HepG2 (cell line): ENCODE data around the gene GATC. TPM values are rescaled to one million over a fixed set of nuclear protein-coding genes. Genes with fewer than 3 reads are reported as not detected.

Experiments
- ATAC-seq: fragments of 200-7000 bp; cut with Tn5 transposase; 3 replicates; pipeline ENCODE4 v1.9.1; 2020; ENCODE audit warnings: mild to moderate bottlenecking, moderate library complexity
- BruUV-seq: library from RNA; stranded (reverse); fragments of 400-500 nt; replicated peaks from 2 replicates; lab custom pipeline; 2021; lab: Mats Ljungman, UMichigan
- CTCF ChIA-PET: fragments of 300-600 bp; formaldehyde crosslinking; extraction: SDS; loops from one replicate; lab custom pipeline; 2021; ENCODE audit warnings: low total read pairs, inconsistent platforms, low intra/inter-chr PET ratio; lab: Yijun Ruan, JAX
- POLR2A ChIA-PET: fragments of 350-600 bp; sonication (Branson Sonifier 250); formaldehyde crosslinking; loops from one replicate; lab custom pipeline; 2020; ENCODE audit warnings: antibody characterized with exemption, inconsistent platforms; lab: Yijun Ruan, JAX
- DNase-seq: peaks from one replicate; pipeline ENCODE4 v3.0.0-alpha.2; 2015; ENCODE audit warnings: low spot score
- FAIRE-seq: peaks from 3 replicates; lab custom pipeline; 2011; peaks lifted over from hg19 to GRCh38; lab: Jason Lieb, UNC
- H2AFZ ChIP-seq: one replicate; pipeline ENCODE4 v1.6.1; 2011; ENCODE audit warnings: low read length, inconsistent platforms
- H3K27ac ChIP-seq: fragments of 300-600 bp; 3 replicates; pipeline ENCODE4 v1.8.0; 2011; ENCODE audit warnings: mixed run types, mild to moderate bottlenecking, mixed read lengths, low read length, inconsistent platforms; ENCODE audit not compliant: insufficient read depth; ENCODE audit errors: extremely low read length
- H3K27me3 ChIP-seq, 2 experiments: fragments of 200-600 bp in 1 of 2; 2 replicates in 1 of 2; 3 replicates in 1 of 2; pipeline versions ENCODE4 v1.6.0 to v1.8.0; 2011; ENCODE audit warnings: low read length in 2 of 2, mild to moderate bottlenecking in 2 of 2, moderate library complexity in 2 of 2, inconsistent platforms in 1 of 2; ENCODE audit not compliant: insufficient read depth in 2 of 2, control insufficient read depth in 1 of 2
- H3K36me3 ChIP-seq, 2 experiments: fragments of 200-600 bp in 1 of 2; replicated peaks in 1 of 2; 2 replicates in 1 of 2; 3 replicates in 1 of 2; pipeline versions ENCODE4 v1.5.1 to v1.8.0; 2011; ENCODE audit warnings: low read length in 2 of 2, inconsistent platforms in 1 of 2; ENCODE audit not compliant: insufficient read depth in 2 of 2, control insufficient read depth in 1 of 2
- H3K4me1 ChIP-seq: 2 replicates; pipeline ENCODE4 v1.5.1; 2012; ENCODE audit warnings: low read length, inconsistent platforms; ENCODE audit not compliant: insufficient read depth
- H3K4me2 ChIP-seq: 2 replicates; pipeline ENCODE4 v1.6.0; 2011; ENCODE audit warnings: low read depth, low read length, inconsistent platforms
- H3K4me3 ChIP-seq, 3 experiments: fragments of 200-600 bp in 1 of 3; sonication (generic), shearing (Covaris generic) in 1 of 3; replicated peaks in 1 of 3; 2 replicates each; pipeline ENCODE4 v1.5.1; 2011 to 2016; ENCODE audit warnings: low read length in 3 of 3, inconsistent platforms in 2 of 3, low read depth in 2 of 3, mild to moderate bottlenecking in 2 of 3, control low read depth in 1 of 3, mixed read lengths in 1 of 3; ENCODE audit not compliant: insufficient read depth in 1 of 3
- H3K79me2 ChIP-seq: one replicate; pipeline ENCODE4 v1.6.1; 2011; ENCODE audit warnings: low read length, inconsistent platforms; ENCODE audit not compliant: insufficient read depth
- H3K9ac ChIP-seq: 2 replicates; pipeline ENCODE4 v1.6.0; 2011; ENCODE audit warnings: mild to moderate bottlenecking, low read depth, low read length, inconsistent platforms; ENCODE audit not compliant: insufficient read depth
- H3K9me3 ChIP-seq: 2 replicates; pipeline ENCODE4 v1.5.1; 2012; ENCODE audit warnings: mild to moderate bottlenecking, low read length
- H4K20me1 ChIP-seq: 2 replicates; pipeline ENCODE4 v1.6.0; 2011; ENCODE audit warnings: inconsistent platforms, mild to moderate bottlenecking, low read length, moderate library complexity; ENCODE audit not compliant: insufficient read depth
- ATF7-NPFF ChIP-seq: sonication (generic); formaldehyde crosslinking; IDR thresholded peaks from 2 replicates; pipeline ENCODE4 v1.8.1; 2023; ENCODE audit warnings: mild to moderate bottlenecking, low read depth, missing genetic modification reagents, moderate library complexity
- BHLHE40 ChIP-seq: IDR thresholded peaks from 2 replicates; pipeline ENCODE4 v1.6.1; 2011; ENCODE audit warnings: low read length, improper control_type of control experiment
- CENPT ChIP-seq: sonication (generic); formaldehyde crosslinking; IDR thresholded peaks from 2 replicates; pipeline ENCODE4 v1.8.0; 2022; ENCODE audit warnings: low read depth, mild to moderate bottlenecking, moderate library complexity, missing genetic modification reagents
- GATAD2A ChIP-seq: IDR thresholded peaks from 2 replicates; pipeline ENCODE4 v1.6.1; 2016
- HMGA1 ChIP-seq: sonication (generic); formaldehyde crosslinking; conservative IDR thresholded peaks from 2 replicates; pipeline ENCODE4 v1.4.0; 2020; ENCODE audit warnings: missing genetic modification reagents
- ISL2 ChIP-seq: sonication (generic); formaldehyde crosslinking; IDR thresholded peaks from 2 replicates; pipeline ENCODE4 v1.5.0; 2020; ENCODE audit warnings: missing genetic modification reagents
- KDM4B ChIP-seq: sonication (generic); formaldehyde crosslinking; IDR thresholded peaks from 2 replicates; pipeline ENCODE4 v1.4.0; 2020; ENCODE audit warnings: missing genetic modification reagents
- MATR3 ChIP-seq: sonication (generic); formaldehyde crosslinking; IDR thresholded peaks from 2 replicates; pipeline ENCODE4 v1.4.0; 2020; ENCODE audit warnings: missing genetic modification reagents
- POLR2A ChIP-seq, 2 experiments: IDR thresholded peaks; 2 replicates each; pipeline ENCODE4 v1.6.1; 2011; ENCODE audit warnings: low read depth in 2 of 2, low read length in 2 of 2, mild to moderate bottlenecking in 1 of 2, moderate library complexity in 1 of 2; ENCODE audit not compliant: insufficient read depth in 1 of 2
- POLR2AphosphoS2 ChIP-seq: IDR thresholded peaks from 2 replicates; pipeline ENCODE4 v1.6.1; 2011; ENCODE audit warnings: low read depth, low read length, improper control_type of control experiment
- RBAK ChIP-seq: sonication (generic); formaldehyde crosslinking; IDR thresholded peaks from 2 replicates; pipeline ENCODE4 v1.5.1; 2020; ENCODE audit warnings: mild to moderate bottlenecking, missing genetic modification reagents
- RBFOX2 ChIP-seq: fragments of 200-400 bp; formaldehyde crosslinking; IDR thresholded peaks from 2 replicates; pipeline ENCODE4 v1.6.1; 2017; ENCODE audit warnings: low read depth, mild to moderate bottlenecking, low read length
- RBM22 ChIP-seq: fragments of 200-400 bp; formaldehyde crosslinking; optimal IDR thresholded peaks from 2 replicates; pipeline ENCODE3; 2017; ENCODE audit warnings: mild to moderate bottlenecking, low read length, moderate library complexity
- ZBTB38 ChIP-seq: sonication (generic); formaldehyde crosslinking; IDR thresholded peaks from 2 replicates; pipeline ENCODE4 v1.5.1; 2020; ENCODE audit warnings: mild to moderate bottlenecking, missing genetic modification reagents
- ZFP36L1 ChIP-seq: sonication (generic); formaldehyde crosslinking; IDR thresholded peaks from 2 replicates; pipeline ENCODE4 v1.8.0; 2022; ENCODE audit warnings: mild to moderate bottlenecking, missing genetic modification reagents, moderate library complexity
- ZFP90 ChIP-seq: sonication (generic); formaldehyde crosslinking; IDR thresholded peaks from 2 replicates; pipeline ENCODE4 v1.8.0; 2022; ENCODE audit warnings: missing genetic modification reagents, mild to moderate bottlenecking, inconsistent platforms, borderline replicate concordance
- ZNF136 ChIP-seq: sonication (generic); formaldehyde crosslinking; IDR thresholded peaks from 2 replicates; pipeline ENCODE4 v1.8.1; 2022; ENCODE audit warnings: low read depth, mild to moderate bottlenecking, moderate library complexity, missing genetic modification reagents
- ZNF24 ChIP-seq: fragments of 450-650 bp; IDR thresholded peaks from 2 replicates; pipeline ENCODE4 v1.6.1; 2017; ENCODE audit warnings: antibody characterized with exemption, mild to moderate bottlenecking
- ZNF274 ChIP-seq: sonication (generic); formaldehyde crosslinking; IDR thresholded peaks from 2 replicates; pipeline ENCODE4 v1.5.1; 2020; ENCODE audit warnings: mild to moderate bottlenecking, missing genetic modification reagents
- ZNF296 ChIP-seq: sonication (generic); formaldehyde crosslinking; conservative IDR thresholded peaks from 2 replicates; pipeline ENCODE4 v1.5.0; 2020; ENCODE audit warnings: mild to moderate bottlenecking, missing genetic modification reagents
- ZNF382 ChIP-seq: sonication (generic); formaldehyde crosslinking; IDR thresholded peaks from 2 replicates; pipeline ENCODE4 v1.5.0; 2020; ENCODE audit warnings: missing genetic modification reagents, mild to moderate bottlenecking, borderline replicate concordance
- ZNF780A ChIP-seq: sonication (generic); formaldehyde crosslinking; IDR thresholded peaks from 2 replicates; pipeline ENCODE4 v1.8.0; 2022; ENCODE audit warnings: mild to moderate bottlenecking, missing genetic modification reagents, moderate library complexity
- ZNF782 ChIP-seq: sonication (generic); formaldehyde crosslinking; IDR thresholded peaks from 2 replicates; pipeline ENCODE4 v1.4.0; 2020; ENCODE audit warnings: missing genetic modification reagents, mild to moderate bottlenecking, borderline replicate concordance
- WGBS: methylation state at CpG from one replicate; pipeline ENCODE4 v1.1.6; 2017; ENCODE audit warnings: low lambda C conversion rate; 5-methylcytosine and 5-hydroxymethylcytosine counted together
- in situ Hi-C: cut with HindIII; loops from 2 replicates; pipeline ENCODE4 v1.10.0; 2017; ENCODE audit warnings: low pct_unique_long_range_greater_than_20kb; ENCODE audit not compliant: extremely low pct_ligation_motif_present
- intact Hi-C: fragments of 100-400 bp; cut with micrococcal nuclease; formaldehyde crosslinking; loops from one replicate; pipeline ENCODE4 v1.10.0; 2022; ENCODE audit not compliant: unreplicated experiment
- polyA plus RNA-seq, 8 experiments: library from polyadenylated mRNA; depleted of rRNA in 3 of 8; stranded (reverse) in 7 of 8; unstranded in 1 of 8; fragments of >200 nt; fragmentation: Illumina TruSeq in 4 of 8; extraction: Trizol in 4 of 8; gene quantifications; 2 replicates each; pipeline versions ENCODE4 v1.2.1 to v1.2.3, GENCODE V29; 2011 to 2016; ENCODE audit warnings: low read depth in 4 of 8, missing spikeins in 1 of 8, mixed read lengths in 1 of 8; ENCODE audit not compliant: insufficient read depth in 1 of 8
- total RNA-seq, 5 experiments: library from RNA; depleted of rRNA; stranded (reverse); fragments of >200 nt; fragmentation: Illumina TruSeq; extraction: Trizol; gene quantifications; 2 replicates each; pipeline ENCODE4 v1.2.3, GENCODE V29; 2016; ENCODE audit warnings: low read depth in 1 of 5

The GATC gene
- total and polyA plus RNA-seq, 2 of the 13 experiments (the other 11 are each of a cell fraction or from before 2014, with no cell fraction given), result 17.7 to 29.7 TPM

GRCh38 chr12:120460157-120460556, 13.9 kb downstream of the GATC start:
- FAIRE-seq (no peak), DNase-seq (no peak), ATAC-seq (no peak)
- no peak overlapping the region for H3K4me3 ChIP-seq
- TSS peak; percentile 33 for BruUV-seq
- intact Hi-C loops, result no loop called here
- H3K79me2 ChIP-seq, result peaks cover 2% of the 10 kb centered on the region
- no peak overlapping the region for H3K9ac ChIP-seq
- no peak overlapping the region for H3K4me2 ChIP-seq
- no peak for TF ChIP-seq ZNF780A (CRISPR knock-in tag)
- no peak for TF ChIP-seq HMGA1
- no peak for TF ChIP-seq ATF7-NPFF (CRISPR knock-in tag)
- peak; percentile 85 for TF ChIP-seq RBM22
- in situ Hi-C loops, result no loop called here
- no peak overlapping the region for H3K27ac ChIP-seq
- ChIA-PET POLR2A (no interaction called here), CTCF (no interaction called here)
- WGBS, result 93% methylated on average over 3 of the region's 3 CpGs
- H3K36me3 ChIP-seq, result peaks cover 34 to 81% of the 10 kb centered on the region in 2 experiments
- no peaks in the 10 kb centered on the region for H3K4me1 ChIP-seq
- no peaks in the 10 kb centered on the region for H3K9me3 ChIP-seq
- H2AFZ ChIP-seq, result no peak overlapping the region
- no peaks in the 10 kb centered on the region for H3K27me3 ChIP-seq
- H4K20me1 ChIP-seq, result peaks cover 7% of the 10 kb centered on the region; the same call in 1 of the 2 replicates

GRCh38 chr12:120462099-120462640, 15.9 kb downstream of the GATC start:
- CTCF ChIA-PET, result no interaction called here
- no peak for ATAC-seq
- Histone ChIP-seq H3K79me2 (peaks cover 20% of the 10 kb centered on the region), H3K27ac (no peak overlapping the region), H3K4me2 (no peak overlapping the region), H3K4me1 (peaks cover 13% of the 10 kb centered on the region), H4K20me1 (peaks cover 14% of the 10 kb centered on the region), H3K4me3 (no peak overlapping the region), H3K9ac (no peak overlapping the region), H3K36me3 (peaks cover 33 to 77% of the 10 kb centered on the region in 2 experiments), H3K27me3 (no peaks in the 10 kb centered on the region), H3K9me3 (no peaks in the 10 kb centered on the region), H2AFZ (no peak overlapping the region)
- FAIRE-seq, result no peak
- no peak for DNase-seq
- BruUV-seq, result TSS peak; percentile 19
- 95% methylated on average over 3 of the region's 3 CpGs for WGBS
- intact Hi-C loops, result no loop called here
- POLR2A ChIA-PET, result interaction anchor here (0.7 kb wide), 1 partner anchor 9 kb away, joined by 3 read pairs; no protein-coding TSS in a partner anchor
- in situ Hi-C loops, result no loop called here
- no peak for TF ChIP-seq ZNF274
- TF ChIP-seq KDM4B (CRISPR knock-in tag), result no peak
- TF ChIP-seq ZNF382, result no peak
- no peak for TF ChIP-seq ISL2 (CRISPR knock-in tag)
- TF ChIP-seq ZFP90 (CRISPR knock-in tag), result no peak
- TF ChIP-seq ZFP36L1 (CRISPR knock-in tag), result no peak
- no peak for TF ChIP-seq POLR2AphosphoS2
- no peak for TF ChIP-seq BHLHE40
- peak; percentile 31 for TF ChIP-seq RBFOX2
- no peak for TF ChIP-seq RBM22
- TF ChIP-seq ZBTB38, result no peak
- no peak for TF ChIP-seq ZNF24
- TF ChIP-seq ZNF296 (CRISPR knock-in tag), result no peak
- TF ChIP-seq ZNF136, result no peak
- TF ChIP-seq ZNF782, result no peak
- TF ChIP-seq CENPT (CRISPR knock-in tag), result no peak
- TF ChIP-seq RBAK (CRISPR knock-in tag), result no peak
- no peak for TF ChIP-seq MATR3
- TF ChIP-seq POLR2A (IDR thresholded peaks at IDR 0.05; ENCODE audit: insufficient read depth in 1 of 2, low read depth in 2 of 2, low read length in 2 of 2), result peak; percentile 12 to 30; a peak in 2 of 4 replicates
- TF ChIP-seq GATAD2A, result no peak
